Subcutaneous preadipocyte (primary cell): ENCODE data around the gene DCTN3. TPM values are rescaled to one million over a fixed set of nuclear protein-coding genes. Genes with fewer than 3 reads are reported as not detected.

Experiments used
- small RNA-seq: library from RNA; depleted of rRNA; stranded (forward); fragments of <200 nt; gene quantifications from one replicate; pipeline ENCODE3, GENCODE V24; 2012
- total RNA-seq: library from RNA; depleted of rRNA; stranded (reverse); fragments of >200 nt; gene quantifications from 2 replicates; pipeline ENCODE4 v1.2.3, GENCODE V29; 2012

Gene DCTN3
- total RNA-seq, result 76.8 and 112 TPM in 2 replicates

GRCh38 chr9:34620061-34620994 lies at the start of gene DCTN3:
TSS of gene DCTN3 (minus strand) at chr9:34620495. CDS start at chr9:34620464, 31 bp downstream.

GRCh38 chr9:34662526-34663302 lies 42.4 kb upstream of the DCTN3 start, which contains the start of gene CCL27:
TSS of gene CCL27 (minus strand) at chr9:34662657. CDS start at chr9:34662633, 24 bp downstream.

GRCh38 chr9:34651876-34652601 lies 31.7 kb upstream of the DCTN3 start, which contains the start of gene IL11RA:
TSS of gene IL11RA (plus strand) at chr9:34652185. CDS start at chr9:34655218, 3,033 bp downstream.

GRCh38 chr9:34646211-34647083 lies 26.2 kb upstream of the DCTN3 start, which contains the start of gene GALT:
TSS of gene GALT (plus strand) at chr9:34646675. CDS start at chr9:34646705, 30 bp downstream.

DNA sequence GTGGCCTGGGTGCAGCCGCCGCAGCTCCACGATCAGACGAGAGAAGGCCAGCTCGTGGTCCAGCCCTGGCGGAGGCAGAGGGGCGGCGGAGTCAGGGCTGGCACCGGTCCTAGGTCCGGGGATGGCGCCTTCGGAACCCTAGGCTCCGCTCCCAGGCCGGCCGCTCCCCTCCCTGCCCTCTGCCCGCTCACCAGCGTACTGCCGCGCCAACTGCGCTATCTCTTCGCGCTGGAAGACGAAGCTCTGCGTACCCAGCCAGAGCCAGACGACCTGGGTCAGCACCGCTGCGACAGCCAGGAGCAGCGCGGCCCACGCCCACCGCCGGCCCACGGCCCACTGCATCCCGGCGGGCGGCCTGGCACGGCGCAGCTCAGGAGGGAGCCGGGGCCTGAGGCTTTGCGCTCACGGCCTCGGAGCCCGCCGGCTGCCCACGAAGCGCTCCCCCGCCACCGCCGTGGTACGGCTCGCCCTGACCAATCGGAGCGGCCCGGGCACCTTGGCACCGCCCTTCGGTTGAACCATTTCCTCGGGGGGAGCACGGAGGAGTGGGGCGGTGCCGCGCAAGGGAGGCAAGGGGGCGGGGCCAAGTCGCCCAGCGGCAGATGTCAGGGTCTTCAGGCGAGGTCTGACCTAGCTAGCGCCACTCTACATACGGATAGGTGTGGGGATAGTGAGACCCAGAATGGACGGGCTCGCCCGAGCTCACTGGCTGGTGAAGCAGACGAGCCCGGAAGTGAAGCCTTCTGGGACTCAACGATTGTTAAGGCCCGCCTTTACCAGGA lies 17.3 kb upstream of the DCTN3 start, which contains the start of gene SIGMAR1:
Gene SIGMAR1, minus strand, starts transcription at position 432 of the 782 bp plus-strand sequence. Its CDS starts 90 bp downstream, at position 342.

GRCh38 chr9:34628656-34629490 lies 8.6 kb upstream of the DCTN3 start, which contains the start of gene ARID3C:
TSS of gene ARID3C (minus strand) at chr9:34629066. CDS start at chr9:34628014, 1,052 bp downstream.

DNA sequence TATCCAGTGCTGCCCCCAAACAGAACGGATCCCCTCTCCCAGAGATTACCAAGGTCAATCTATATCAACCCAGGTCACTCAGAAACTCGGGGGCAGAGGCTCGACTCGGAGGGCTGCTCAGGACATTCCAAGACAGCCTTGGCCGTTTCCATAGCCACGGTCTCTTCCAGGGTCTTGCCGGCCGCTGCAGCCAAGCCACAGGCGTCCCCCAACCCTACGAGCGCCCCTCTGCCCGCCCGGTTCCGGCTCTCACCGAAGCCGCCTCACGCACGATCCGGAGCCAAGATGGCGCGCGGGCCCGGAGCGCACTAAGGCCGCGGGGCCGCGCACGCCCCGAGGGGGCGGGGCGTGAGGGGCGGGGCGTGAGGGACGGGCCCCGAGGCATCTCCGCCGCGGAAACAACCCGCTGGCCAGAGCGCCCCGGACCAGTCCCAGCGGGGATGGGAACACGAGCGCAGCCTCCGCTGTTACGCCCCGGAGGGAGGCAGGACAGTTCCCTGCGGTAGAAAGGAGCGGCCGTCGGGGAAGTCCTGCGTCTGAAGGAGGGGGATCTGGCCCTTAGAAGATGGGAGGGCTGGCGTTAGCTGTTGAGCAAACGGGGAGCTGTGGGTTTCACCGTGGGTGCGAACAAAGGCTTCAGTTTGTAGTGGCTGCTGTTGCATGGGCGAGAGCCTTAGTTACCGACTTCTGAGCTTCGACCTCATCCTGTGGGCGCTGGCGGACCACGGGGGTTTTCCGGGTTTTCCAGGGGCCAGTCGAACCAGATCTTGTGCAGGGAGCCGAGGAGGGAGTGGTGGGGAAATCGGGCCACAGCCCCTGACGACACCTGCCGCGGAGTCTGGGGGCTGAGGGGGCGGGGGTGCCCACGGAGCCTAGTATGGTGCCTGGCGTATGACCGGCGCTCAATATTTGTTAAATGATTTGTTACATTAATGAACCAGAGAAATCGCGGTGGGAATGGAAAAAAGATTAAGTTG lies 8.2 kb downstream of the DCTN3 start, which contains the start of gene RPP25L:
Gene RPP25L, minus strand, starts transcription at position 287 of the 977 bp plus-strand sequence. CDS start 801 bp downstream, outside the sequence.

GRCh38 chr9:34589636-34590380 lies 30.5 kb downstream of the DCTN3 start, which contains the start of gene CNTFR:
TSS of gene CNTFR (minus strand) at chr9:34589724. CDS start at chr9:34568981, 20,743 bp downstream.

Small RNAs within 50 kb of the gene (small RNA-seq; reads per million reads assigned to genes)
- gene CCL27, result not detected

Other genes with a start within 250 kb of the DCTN3 start
- 0.73 and 0.78 TPM in 2 replicates for gene MYORG, start 243.6 kb downstream of the DCTN3 start, total RNA-seq
- gene FAM219A, start 161.9 kb downstream of the DCTN3 start, total RNA-seq, result 5.9 and 9.6 TPM in 2 replicates
- gene DNAI1, start 161.7 kb downstream of the DCTN3 start, total RNA-seq, result 0.20 TPM in 1 of 2 replicates, not detected in the other
- under 0.01 TPM in 1 of 2 replicates, not detected in the other for gene ENHO, start 97.5 kb downstream of the DCTN3 start, total RNA-seq
- 0.20 and 0.37 TPM in 2 replicates for gene CNTFR, start 30.8 kb downstream of the DCTN3 start, total RNA-seq
- gene RPP25L, start 8.4 kb downstream of the DCTN3 start, total RNA-seq, result 28.0 and 28.7 TPM in 2 replicates
- gene ARID3C, start 8.6 kb upstream of the DCTN3 start, total RNA-seq, result under 0.01 TPM in 1 of 2 replicates, not detected in the other
- gene SIGMAR1, start 17.3 kb upstream of the DCTN3 start, total RNA-seq, result 124 and 130 TPM in 2 replicates
- gene GALT, start 26.2 kb upstream of the DCTN3 start, total RNA-seq, result 23.5 and 33.4 TPM in 2 replicates
- gene IL11RA, start 31.7 kb upstream of the DCTN3 start, total RNA-seq, result 6.1 and 15.1 TPM in 2 replicates
- not detected in 2 replicates for gene CCL27, start 42.2 kb upstream of the DCTN3 start, total RNA-seq
- gene CCL19, start 70.8 kb upstream of the DCTN3 start, total RNA-seq, result not detected in 2 replicates
- not detected in 2 replicates for gene CCL21, start 89.6 kb upstream of the DCTN3 start, total RNA-seq